WTC11 (cell line): Measurements from ENCODE around the gene USP7.

Experiments used
- ZNF121 ChIP-seq: sonication (generic); formaldehyde crosslinking; IDR thresholded peaks from 2 replicates; pipeline ENCODE4 v1.8.0; 2023; ENCODE audit warnings: missing genetic modification reagents
- TF ChIP-seq, protein P1 (sequence below): fragments of 200-600 bp; IDR thresholded peaks from 2 replicates; pipeline ENCODE4 v1.8.0; 2022; ENCODE audit warnings: antibody characterized with exemption
- TF ChIP-seq, protein P2 (sequence below): sonication (generic); formaldehyde crosslinking; conservative IDR thresholded peaks from 2 replicates; pipeline ENCODE4 v1.8.1; 2022; ENCODE audit warnings: mild to moderate bottlenecking, missing genetic modification reagents

DNA sequence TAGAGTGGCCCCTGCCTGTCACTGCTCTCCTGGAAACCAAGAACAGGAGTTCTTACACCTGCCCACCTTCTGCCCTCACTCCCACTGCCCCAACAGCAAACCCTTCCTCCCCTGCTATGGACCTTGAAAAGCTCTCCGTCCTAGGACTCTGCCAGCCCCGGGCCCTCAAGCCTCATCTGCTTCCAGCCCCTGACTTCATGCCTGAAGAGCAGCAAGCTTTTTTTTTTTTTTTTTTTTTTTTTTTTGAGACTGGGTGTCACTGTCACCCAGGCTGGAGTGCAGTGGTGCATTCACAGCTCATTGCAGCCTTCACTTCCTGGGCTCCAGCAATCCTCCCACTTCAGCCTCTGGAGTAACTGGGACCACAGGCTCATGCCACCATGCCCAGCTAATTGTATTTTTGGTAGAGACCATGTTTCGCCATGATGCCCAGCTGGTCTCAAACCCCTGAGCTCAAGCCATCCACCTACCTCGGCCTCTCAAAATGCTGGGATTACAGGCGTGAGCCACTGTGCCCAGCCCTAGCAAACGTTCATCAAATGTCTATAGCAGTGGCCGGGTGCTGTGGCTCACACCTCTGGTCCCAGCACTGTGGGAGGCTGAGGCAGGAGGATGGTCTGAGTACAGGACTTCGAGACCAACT is 111.8 kb downstream of the USP7 start:
- TF ChIP-seq, protein P1, sequence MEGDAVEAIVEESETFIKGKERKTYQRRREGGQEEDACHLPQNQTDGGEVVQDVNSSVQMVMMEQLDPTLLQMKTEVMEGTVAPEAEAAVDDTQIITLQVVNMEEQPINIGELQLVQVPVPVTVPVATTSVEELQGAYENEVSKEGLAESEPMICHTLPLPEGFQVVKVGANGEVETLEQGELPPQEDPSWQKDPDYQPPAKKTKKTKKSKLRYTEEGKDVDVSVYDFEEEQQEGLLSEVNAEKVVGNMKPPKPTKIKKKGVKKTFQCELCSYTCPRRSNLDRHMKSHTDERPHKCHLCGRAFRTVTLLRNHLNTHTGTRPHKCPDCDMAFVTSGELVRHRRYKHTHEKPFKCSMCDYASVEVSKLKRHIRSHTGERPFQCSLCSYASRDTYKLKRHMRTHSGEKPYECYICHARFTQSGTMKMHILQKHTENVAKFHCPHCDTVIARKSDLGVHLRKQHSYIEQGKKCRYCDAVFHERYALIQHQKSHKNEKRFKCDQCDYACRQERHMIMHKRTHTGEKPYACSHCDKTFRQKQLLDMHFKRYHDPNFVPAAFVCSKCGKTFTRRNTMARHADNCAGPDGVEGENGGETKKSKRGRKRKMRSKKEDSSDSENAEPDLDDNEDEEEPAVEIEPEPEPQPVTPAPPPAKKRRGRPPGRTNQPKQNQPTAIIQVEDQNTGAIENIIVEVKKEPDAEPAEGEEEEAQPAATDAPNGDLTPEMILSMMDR, result no peak
- TF ChIP-seq, protein P2, sequence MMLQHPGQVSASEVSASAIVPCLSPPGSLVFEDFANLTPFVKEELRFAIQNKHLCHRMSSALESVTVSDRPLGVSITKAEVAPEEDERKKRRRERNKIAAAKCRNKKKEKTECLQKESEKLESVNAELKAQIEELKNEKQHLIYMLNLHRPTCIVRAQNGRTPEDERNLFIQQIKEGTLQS (CRISPR knock-in tag), result no peak
- TF ChIP-seq ZNF121 (CRISPR knock-in tag), result no peak
